NCI-H187 treated with DMSO at 0.1 percent for 48 hours (cell line): ENCODE data around the gene FOXO1.

ENCODE experiments used
- DNase-seq: peaks from one replicate; lab custom pipeline; 2025; lab: John Stamatoyannopoulos, UW

The FOXO1 gene

GRCh38 chr13:40578055-40578454, 88.4 kb downstream of the FOXO1 start:
- DNase-seq: no peak

GRCh38 chr13:40576369-40576768, 90.1 kb downstream of the FOXO1 start:
- no peak for DNase-seq

- DNase-seq: no peak
These were observed 93.5 kb downstream of the FOXO1 start for GRCh38 chr13:40572961-40573360.

GRCh38 chr13:40571338-40571963, 95.0 kb downstream of the FOXO1 start:
- no peak for DNase-seq

- no peak for DNase-seq
These were observed 95.5 kb downstream of the FOXO1 start for GRCh38 chr13:40570930-40571329.

GRCh38 chr13:40569024-40569350, 97.5 kb downstream of the FOXO1 start:
- no peak for DNase-seq

GRCh38 chr13:40568246-40569023, 98.0 kb downstream of the FOXO1 start:
- no peak for DNase-seq

- no peak for DNase-seq
These were observed 99.6 kb downstream of the FOXO1 start for GRCh38 chr13:40566811-40567210.

- no peak for DNase-seq
These were observed 100.9 kb downstream of the FOXO1 start for GRCh38 chr13:40565282-40566148.

GRCh38 chr13:40564342-40565001, 102.0 kb downstream of the FOXO1 start:
- DNase-seq: no peak

- no peak for DNase-seq
These were observed 102.9 kb downstream of the FOXO1 start for GRCh38 chr13:40563350-40564125.

- DNase-seq: no peak
These were observed 103.5 kb downstream of the FOXO1 start for GRCh38 chr13:40562975-40563349.

GRCh38 chr13:40559915-40560314, 106.5 kb downstream of the FOXO1 start:
- DNase-seq: no peak

- no peak for DNase-seq
These were observed 107.8 kb downstream of the FOXO1 start for GRCh38 chr13:40558656-40559055.

GRCh38 chr13:40556453-40556852, 110.0 kb downstream of the FOXO1 start:
- no peak for DNase-seq

GRCh38 chr13:40553356-40553755, 113.1 kb downstream of the FOXO1 start:
- no peak for DNase-seq

- no peak for DNase-seq
These were observed 113.5 kb downstream of the FOXO1 start for GRCh38 chr13:40552895-40553294.

GRCh38 chr13:40550130-40550529, 116.3 kb downstream of the FOXO1 start:
- no peak for DNase-seq

GRCh38 chr13:40549500-40550094, 116.8 kb downstream of the FOXO1 start:
- no peak for DNase-seq

- no peak for DNase-seq
These were observed 118.7 kb downstream of the FOXO1 start for GRCh38 chr13:40547591-40548315.

GRCh38 chr13:40546047-40546446, 120.4 kb downstream of the FOXO1 start:
- no peak for DNase-seq
